DND-41 (cell line): ENCODE results near the gene SKIC2.
"Not testable (repeated sequence)": the region's sequence is repeated elsewhere in the genome, so short reads cannot be mapped to it uniquely, and the experiment has no call there.

ENCODE experiments used
- ATAC-seq: fragments of 200-7000 bp; cut with Tn5 transposase; 3 replicates; pipeline ENCODE4 v1.9.1; 2021; ENCODE audit warnings: low read depth; ENCODE audit not compliant: insufficient read depth
- DNase-seq: peaks from one replicate; pipeline ENCODE4 v3.0.0-alpha.2; 2020
- H2AFZ ChIP-seq: 2 replicates; pipeline ENCODE4 v1.6.0; 2012; ENCODE audit warnings: low read depth, low read length
- H3K27ac ChIP-seq: 2 replicates; pipeline ENCODE4 v1.5.1; 2012; ENCODE audit warnings: low read length, inconsistent platforms
- H3K27me3 ChIP-seq: fragments of 200-600 bp; sonication (generic); 2 replicates; pipeline ENCODE4 v1.6.0; 2012; ENCODE audit warnings: low read length, mild to moderate bottlenecking, inconsistent platforms; ENCODE audit not compliant: insufficient read depth, poor library complexity
- H3K36me3 ChIP-seq: 2 replicates; pipeline ENCODE4 v1.5.1; 2012; ENCODE audit warnings: low read length, inconsistent platforms; ENCODE audit not compliant: insufficient read depth
- H3K4me1 ChIP-seq: 2 replicates; pipeline ENCODE4 v1.5.1; 2012; ENCODE audit warnings: mild to moderate bottlenecking, low read length; ENCODE audit not compliant: insufficient read depth
- H3K4me2 ChIP-seq: 2 replicates; pipeline ENCODE4 v1.6.0; 2012; ENCODE audit warnings: mild to moderate bottlenecking, moderate library complexity, low read length, inconsistent platforms; ENCODE audit not compliant: insufficient read depth
- H3K4me3 ChIP-seq, 2 experiments: fragments of 200-600 bp in 1 of 2; shearing (Covaris generic) in 1 of 2; 2 replicates each; pipeline ENCODE4 v1.5.1; 2012 to 2016; ENCODE audit warnings: inconsistent platforms in 2 of 2, low read length in 2 of 2, mild to moderate bottlenecking in 2 of 2, low read depth in 1 of 2, moderate library complexity in 1 of 2
- H3K79me2 ChIP-seq: 2 replicates; pipeline ENCODE4 v1.6.0; 2012; ENCODE audit warnings: low read length, inconsistent platforms; ENCODE audit not compliant: insufficient read depth
- H3K9ac ChIP-seq: 2 replicates; pipeline ENCODE4 v1.6.0; 2012; ENCODE audit warnings: low read depth, mild to moderate bottlenecking, inconsistent platforms, low read length, moderate library complexity
- H3K9me3 ChIP-seq: 2 replicates; pipeline ENCODE4 v1.5.1; 2012; ENCODE audit warnings: low read length, moderate library complexity, mild to moderate bottlenecking, inconsistent platforms; ENCODE audit not compliant: insufficient read depth, severe bottlenecking
- H4K20me1 ChIP-seq: 2 replicates; pipeline ENCODE4 v1.6.0; 2012; ENCODE audit warnings: low read length; ENCODE audit not compliant: insufficient read depth
- CTCF ChIP-seq: IDR thresholded peaks from 2 replicates; pipeline ENCODE4 v1.5.1; 2012; ENCODE audit warnings: borderline replicate concordance, low read length, moderate library complexity, mild to moderate bottlenecking; ENCODE audit not compliant: poor library complexity, severe bottlenecking; ENCODE audit errors: extremely low read depth
- EZH2 ChIP-seq: IDR thresholded peaks from 3 replicates; pipeline ENCODE4 v1.6.1; 2012; ENCODE audit warnings: borderline replicate concordance, low read depth, mild to moderate bottlenecking, moderate library complexity, low read length, inconsistent platforms; ENCODE audit not compliant: severe bottlenecking

SKIC2 gene

GRCh38 chr6:31927863-31928671, 30.9 kb upstream of the SKIC2 start:
- no peaks in the 10 kb centered on the region for H4K20me1 ChIP-seq
- no peaks in the 10 kb centered on the region for H3K36me3 ChIP-seq
- H3K79me2 ChIP-seq, result no peaks in the 10 kb centered on the region
- H3K9ac ChIP-seq, result no peak overlapping the region
- no peak overlapping the region for H2AFZ ChIP-seq
- no peak for DNase-seq
- H3K4me1 ChIP-seq, result no peaks in the 10 kb centered on the region
- H3K9me3 ChIP-seq, result no peaks in the 10 kb centered on the region
- no peak overlapping the region for H3K4me2 ChIP-seq
- no peak for ATAC-seq
- H3K27ac ChIP-seq, result no peak overlapping the region
- TF ChIP-seq CTCF, result no peak
- no peak for TF ChIP-seq EZH2
- no peak overlapping the region for H3K4me3 ChIP-seq
- peaks cover 3% of the 10 kb centered on the region for H3K27me3 ChIP-seq

DNA sequence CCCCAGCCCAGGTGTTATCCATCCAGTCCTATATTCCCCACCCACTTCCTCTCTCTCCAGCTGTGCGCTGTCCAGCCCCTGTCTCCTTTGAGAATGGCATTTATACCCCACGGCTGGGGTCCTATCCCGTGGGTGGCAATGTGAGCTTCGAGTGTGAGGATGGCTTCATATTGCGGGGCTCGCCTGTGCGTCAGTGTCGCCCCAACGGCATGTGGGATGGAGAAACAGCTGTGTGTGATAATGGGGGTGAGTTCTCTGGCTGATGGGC, 30.4 kb upstream of the SKIC2 start:
- Histone ChIP-seq H4K20me1 (no peaks in the 10 kb centered on the region), H3K27ac (no peak overlapping the region), H3K27me3 (peaks cover 3% of the 10 kb centered on the region), H3K4me3 (no peak overlapping the region), H3K9me3 (no peaks in the 10 kb centered on the region), H3K4me1 (no peaks in the 10 kb centered on the region), H2AFZ (no peak overlapping the region), H3K36me3 (no peaks in the 10 kb centered on the region), H3K9ac (no peak overlapping the region), H3K4me2 (no peak overlapping the region), H3K79me2 (no peaks in the 10 kb centered on the region)
- TF ChIP-seq CTCF (no peak), EZH2 (no peak)
- no peak for DNase-seq
- ATAC-seq, result no peak

DNA sequence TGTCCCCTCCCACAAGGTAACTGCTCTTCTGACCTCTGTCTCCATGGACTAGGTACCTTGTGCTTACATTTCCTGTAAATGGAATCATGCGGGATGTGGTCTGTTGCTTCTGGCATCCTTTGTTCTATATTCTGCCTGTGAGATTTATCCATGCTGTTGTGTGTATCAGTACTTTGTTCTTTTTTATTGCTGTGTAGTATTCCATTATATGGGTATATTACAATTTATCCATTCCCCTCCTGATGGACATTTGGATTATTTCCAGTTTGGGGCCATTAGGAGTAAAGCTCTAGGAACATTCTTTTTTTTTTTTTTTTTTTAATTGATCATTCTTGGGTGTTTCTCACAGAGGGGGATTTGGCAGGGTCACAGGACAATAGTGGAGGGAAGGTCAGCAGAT, 28.0 kb upstream of the SKIC2 start:
- H3K9me3 ChIP-seq, result no peaks in the 10 kb centered on the region
- no peak overlapping the region for H3K4me2 ChIP-seq
- no peaks in the 10 kb centered on the region for H3K4me1 ChIP-seq
- TF ChIP-seq EZH2 (no peak), CTCF (no peak)
- H3K9ac ChIP-seq, result no peak overlapping the region
- no peak overlapping the region for H2AFZ ChIP-seq
- H4K20me1 ChIP-seq, result no peaks in the 10 kb centered on the region
- no peaks in the 10 kb centered on the region for H3K79me2 ChIP-seq
- no peak for DNase-seq
- H3K27me3 ChIP-seq, result peaks cover 1% of the 10 kb centered on the region
- ATAC-seq, result no peak
- H3K27ac ChIP-seq, result no peak overlapping the region
- H3K4me3 ChIP-seq, result no peak overlapping the region
- H3K36me3 ChIP-seq, result no peaks in the 10 kb centered on the region

DNA sequence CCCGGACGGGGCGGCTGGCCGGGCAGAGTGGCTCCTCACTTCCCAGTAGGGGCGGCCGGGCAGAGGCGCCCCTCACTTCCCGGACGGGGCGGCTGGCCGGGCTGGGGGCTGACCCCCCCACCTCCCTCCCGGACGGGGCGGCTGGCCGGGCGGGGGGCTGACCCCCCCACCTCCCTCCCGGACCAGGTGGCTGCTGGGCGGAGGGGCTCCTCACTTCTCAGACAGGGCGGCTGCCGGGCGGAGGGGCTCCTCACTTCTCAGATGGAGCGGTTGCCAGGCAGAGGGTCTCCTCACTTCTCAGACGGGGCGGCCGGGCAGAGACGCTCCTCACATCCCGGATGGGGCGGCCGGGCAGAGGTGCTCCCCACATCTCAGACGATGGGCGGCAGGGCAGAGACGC, 26.8 kb upstream of the SKIC2 start:
- not testable (repeated sequence) for DNase-seq, H3K4me3 ChIP-seq, ATAC-seq, H3K27me3 ChIP-seq, H2AFZ ChIP-seq, H3K9ac ChIP-seq, H3K27ac ChIP-seq, H3K36me3 ChIP-seq, H3K9me3 ChIP-seq, H3K4me2 ChIP-seq, H3K79me2 ChIP-seq, H4K20me1 ChIP-seq, H3K4me1 ChIP-seq
